ENCODE results near the gene ZBTB33. TPM values are rescaled to one million over a fixed set of nuclear protein-coding genes. Genes with fewer than 3 reads are reported as not detected.

Gene ZBTB33
- total and polyA plus RNA-seq, 2 donors from 2014 or later: 4.4 to 13.0 TPM

DNA sequence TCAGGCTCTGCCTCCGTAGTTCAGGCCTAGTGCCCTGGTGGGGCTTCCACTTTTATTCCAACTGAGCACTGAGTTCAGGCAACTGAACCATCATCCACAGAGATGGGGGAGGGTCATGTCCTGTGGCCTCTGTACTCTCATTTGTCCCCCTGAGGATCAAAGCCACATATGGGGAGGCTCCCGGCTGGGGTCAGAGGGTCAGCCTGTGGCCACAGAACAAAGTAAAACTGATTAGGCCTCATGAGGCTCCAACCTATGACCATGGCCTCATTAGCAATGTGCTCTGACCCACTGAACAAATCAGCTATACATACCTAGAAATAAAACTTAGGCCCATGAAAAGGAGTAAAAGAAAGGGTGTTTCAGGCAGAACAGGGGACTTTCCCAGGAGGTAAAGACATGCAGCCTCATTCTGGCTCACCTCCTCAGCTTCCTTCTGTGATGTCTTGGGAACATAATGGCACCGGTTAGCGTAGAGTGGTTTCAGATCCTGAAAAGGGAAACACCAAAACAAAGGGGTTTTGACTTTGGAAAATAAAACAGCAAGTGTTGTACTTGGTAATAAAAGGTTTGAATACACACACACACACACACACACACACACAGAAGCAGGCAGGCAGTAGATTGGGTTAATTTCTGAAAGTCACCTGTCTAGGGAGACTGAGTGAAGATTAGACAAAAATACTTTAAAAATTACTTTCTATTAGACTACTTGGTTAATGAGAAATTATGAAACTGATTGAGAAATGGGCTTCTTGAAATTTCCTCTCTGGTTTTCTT lies 36.3 kb downstream of the ZBTB33 start:
- FAIRE-seq: no peak
- no peak overlapping the region for H3K9ac ChIP-seq (ENCODE audit: low read length in 3 of 3)

DNA sequence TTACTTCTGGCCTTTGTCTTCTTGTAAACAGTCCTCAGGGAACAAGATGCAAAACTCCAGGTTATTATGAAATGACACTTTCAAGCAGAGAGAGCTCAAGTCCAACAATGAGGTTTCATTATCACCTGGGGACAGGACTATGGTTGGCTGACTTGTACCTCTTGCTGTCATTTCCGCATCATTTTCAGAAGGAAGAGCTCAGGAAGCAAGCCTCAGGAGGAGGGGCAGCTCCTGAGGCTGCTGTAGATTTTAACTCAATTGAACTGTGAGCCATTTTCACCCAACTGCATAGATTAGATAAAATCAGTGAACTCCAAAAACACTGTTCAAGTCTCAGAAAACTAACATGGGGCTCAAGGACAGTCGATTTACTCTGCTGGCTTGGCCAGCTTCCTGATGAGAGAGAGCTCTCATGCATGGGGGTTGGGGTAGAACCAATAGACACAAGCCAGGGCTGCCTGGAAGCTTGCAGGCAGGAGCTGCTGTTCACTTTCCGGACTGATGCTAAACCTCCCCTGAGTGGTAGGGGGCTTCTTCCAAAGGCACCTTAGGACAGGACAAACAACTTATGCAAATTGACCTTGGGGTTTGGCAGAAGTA lies 37.0 kb downstream of the ZBTB33 start:
- TF ChIP-seq, protein P1, sequence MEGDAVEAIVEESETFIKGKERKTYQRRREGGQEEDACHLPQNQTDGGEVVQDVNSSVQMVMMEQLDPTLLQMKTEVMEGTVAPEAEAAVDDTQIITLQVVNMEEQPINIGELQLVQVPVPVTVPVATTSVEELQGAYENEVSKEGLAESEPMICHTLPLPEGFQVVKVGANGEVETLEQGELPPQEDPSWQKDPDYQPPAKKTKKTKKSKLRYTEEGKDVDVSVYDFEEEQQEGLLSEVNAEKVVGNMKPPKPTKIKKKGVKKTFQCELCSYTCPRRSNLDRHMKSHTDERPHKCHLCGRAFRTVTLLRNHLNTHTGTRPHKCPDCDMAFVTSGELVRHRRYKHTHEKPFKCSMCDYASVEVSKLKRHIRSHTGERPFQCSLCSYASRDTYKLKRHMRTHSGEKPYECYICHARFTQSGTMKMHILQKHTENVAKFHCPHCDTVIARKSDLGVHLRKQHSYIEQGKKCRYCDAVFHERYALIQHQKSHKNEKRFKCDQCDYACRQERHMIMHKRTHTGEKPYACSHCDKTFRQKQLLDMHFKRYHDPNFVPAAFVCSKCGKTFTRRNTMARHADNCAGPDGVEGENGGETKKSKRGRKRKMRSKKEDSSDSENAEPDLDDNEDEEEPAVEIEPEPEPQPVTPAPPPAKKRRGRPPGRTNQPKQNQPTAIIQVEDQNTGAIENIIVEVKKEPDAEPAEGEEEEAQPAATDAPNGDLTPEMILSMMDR (IDR thresholded peaks at IDR 0.05; ENCODE audit: borderline replicate concordance, extremely low read depth, insufficient read depth): no peak
- H3K4me1 ChIP-seq (ENCODE audit: control insufficient read depth in 2 of 3, insufficient read depth in 2 of 3, low read depth in 1 of 3, low read length in 3 of 3): no peaks in the 10 kb centered on the region
- no peak overlapping the region for H3K9ac ChIP-seq (ENCODE audit: low read length in 3 of 3)
- no peak overlapping the region for H3K4me3 ChIP-seq (ENCODE audit: low read length in 3 of 3)
- intact Hi-C loops (cut with DNase I): no loop called here
- DNase-seq (no peak), FAIRE-seq (no peak)
- no peaks in the 10 kb centered on the region for H3K36me3 ChIP-seq (ENCODE audit: control insufficient read depth in 2 of 3, insufficient read depth in 3 of 3, low read length in 3 of 3)
- H3K9me3 ChIP-seq (ENCODE audit: control insufficient read depth in 2 of 3, insufficient read depth in 1 of 3, low read length in 3 of 3): no peaks in the 10 kb centered on the region
- H3K27me3 ChIP-seq (ENCODE audit: control insufficient read depth, insufficient read depth, low read length): no peaks in the 10 kb centered on the region
- no peak overlapping the region for H3K27ac ChIP-seq (ENCODE audit: low read depth in 2 of 2, low read length in 2 of 2)

More for the DNA sequence above, 36.3 kb downstream of the ZBTB33 start:
- TF ChIP-seq, protein P1 (IDR thresholded peaks at IDR 0.05; ENCODE audit: borderline replicate concordance, extremely low read depth, insufficient read depth): no peak
- Histone ChIP-seq H3K4me3 (ENCODE audit: low read length in 3 of 3) (no peak overlapping the region), H3K4me1 (ENCODE audit: control insufficient read depth in 2 of 3, insufficient read depth in 2 of 3, low read depth in 1 of 3, low read length in 3 of 3) (no peaks in the 10 kb centered on the region), H3K27ac (ENCODE audit: low read depth in 2 of 2, low read length in 2 of 2) (no peak overlapping the region), H3K27me3 (ENCODE audit: control insufficient read depth, insufficient read depth, low read length) (no peaks in the 10 kb centered on the region), H3K36me3 (ENCODE audit: control insufficient read depth in 2 of 3, insufficient read depth in 3 of 3, low read length in 3 of 3) (no peaks in the 10 kb centered on the region), H3K9me3 (ENCODE audit: control insufficient read depth in 2 of 3, insufficient read depth in 1 of 3, low read length in 3 of 3) (no peaks in the 10 kb centered on the region)
- intact Hi-C loops (cut with DNase I): no loop called here
- DNase-seq: no peak

DNA sequence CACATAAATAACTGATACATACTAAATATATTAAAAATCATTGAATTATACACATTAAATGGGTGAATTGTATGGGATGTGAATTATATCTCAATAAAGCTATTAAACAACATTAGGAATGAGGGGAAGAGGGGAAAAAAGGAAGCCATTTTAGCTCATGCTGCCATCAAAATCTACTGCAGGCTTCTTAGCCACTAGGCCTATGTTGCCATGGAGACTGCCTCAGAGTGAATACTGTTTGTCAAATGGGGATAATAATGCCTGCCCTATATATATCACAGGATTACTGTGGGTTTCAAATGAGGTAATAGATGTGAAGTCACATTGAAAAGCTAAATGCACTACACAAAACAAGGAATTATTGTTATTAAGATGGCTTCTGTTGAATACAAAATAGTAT lies 39.5 kb downstream of the ZBTB33 start:
- Histone ChIP-seq H3K9me3 (ENCODE audit: control insufficient read depth in 2 of 3, insufficient read depth in 1 of 3, low read length in 3 of 3) (no peaks in the 10 kb centered on the region), H3K36me3 (ENCODE audit: control insufficient read depth in 2 of 3, insufficient read depth in 3 of 3, low read length in 3 of 3) (no peaks in the 10 kb centered on the region), H3K4me1 (ENCODE audit: control insufficient read depth in 2 of 3, insufficient read depth in 2 of 3, low read depth in 1 of 3, low read length in 3 of 3) (no peaks in the 10 kb centered on the region), H3K27me3 (ENCODE audit: control insufficient read depth, insufficient read depth, low read length) (no peaks in the 10 kb centered on the region), H3K27ac (ENCODE audit: low read depth in 2 of 2, low read length in 2 of 2) (no peak overlapping the region), H3K9ac (ENCODE audit: low read length in 3 of 3) (no peak overlapping the region), H3K4me3 (ENCODE audit: low read length in 3 of 3) (no peak overlapping the region)
- FAIRE-seq: no peak
- TF ChIP-seq, protein P1 (IDR thresholded peaks at IDR 0.05; ENCODE audit: borderline replicate concordance, extremely low read depth, insufficient read depth): no peak
- no peak for DNase-seq
- intact Hi-C loops (cut with DNase I): no loop called here

Measured in kidney (tissue), 14 donors.